ENCODE measurements around the gene GRIK4.

GRCh38 chr11:120680322-120680721, 168.8 kb downstream of the GRIK4 start:
- no peak for TF ChIP-seq CTCF (conservative IDR thresholded peaks at IDR 0.05; ENCODE audit: low read length)
- TF ChIP-seq EZH2phosphoT487 (IDR thresholded peaks at IDR 0.05; ENCODE audit: borderline replicate concordance, low read depth, low read length): no peak

Data from OCI-LY7 (cell line).